Esophagus muscularis mucosa (tissue), 4 donors: ENCODE data around the gene PACRGL. TPM values are rescaled to one million over a fixed set of nuclear protein-coding genes. Genes with fewer than 3 reads are reported as not detected.

ENCODE experiments used
- DNase-seq: peaks from one replicate; pipeline ENCODE4 v3.0.0-alpha.2; 2017; ENCODE audit errors: extremely low spot score
- H3K27ac ChIP-seq, 4 donors: fragments of 200-600 bp; sonication (generic); replicated peaks in 1 of 4; 1 replicate in 3 of 4; 2 replicates in 1 of 4; pipeline ENCODE4 v1.5.1; 2016 to 2019; ENCODE audit warnings: mild to moderate bottlenecking in 1 of 4
- H3K27me3 ChIP-seq, 4 donors: fragments of 200-600 bp; sonication (generic); one replicate each; pipeline versions ENCODE4 v1.5.1 to v1.6.0; 2016 to 2019
- H3K36me3 ChIP-seq, 4 donors: fragments of 200-600 bp; sonication (generic); one replicate each; pipeline ENCODE4 v1.5.1; 2016 to 2019
- H3K4me1 ChIP-seq, 4 donors: fragments of 200-600 bp; sonication (generic); one replicate each; pipeline ENCODE4 v1.5.1; 2016 to 2019
- H3K4me3 ChIP-seq, 4 donors: fragments of 200-600 bp; sonication (generic); 1 replicate in 2 of 4; 2 replicates in 2 of 4; pipeline ENCODE4 v1.5.1; 2016 to 2019; ENCODE audit warnings: mild to moderate bottlenecking in 4 of 4, moderate library complexity in 1 of 4
- H3K9me3 ChIP-seq, 4 donors: fragments of 200-600 bp; sonication (generic); 1 replicate in 3 of 4; 2 replicates in 1 of 4; pipeline ENCODE4 v1.5.1; 2016 to 2019
- EP300 ChIP-seq: sonication (generic); formaldehyde crosslinking; IDR thresholded peaks from one replicate; pipeline ENCODE4 v1.6.1; 2017; ENCODE audit warnings: antibody characterized with exemption
- POLR2A ChIP-seq: fragments of 450-650 bp; IDR thresholded peaks from one replicate; pipeline ENCODE4 v1.6.1; 2017; ENCODE audit warnings: antibody characterized with exemption, moderate library complexity, mild to moderate bottlenecking, low read depth
- POLR2AphosphoS5 ChIP-seq, 2 donors: sonication (generic); formaldehyde crosslinking; IDR thresholded peaks; one replicate each; pipeline ENCODE4 v1.6.1; 2017; ENCODE audit warnings: antibody characterized with exemption in 2 of 2
- WGBS: methylation state at CpG from one replicate; pipeline ENCODE4 v1.1.5; 2018; 5-methylcytosine and 5-hydroxymethylcytosine counted together
- intact Hi-C: fragments of 100-400 bp; cut with DNase I; formaldehyde crosslinking; loops from one replicate; pipeline ENCODE4 v1.15.1; 2023
- total RNA-seq, 4 donors: library from RNA; depleted of rRNA; stranded (reverse); fragments of >200 nt; gene quantifications; one replicate each; pipeline versions ENCODE4 v1.1.0 to v1.2.1, GENCODE V29; 2016
- TF ChIP-seq, protein P1 (sequence below), 3 experiments: fragments of 200-600 bp in 2 of 3; fragments of 450-650 bp in 1 of 3; sonication (generic) in 2 of 3; IDR thresholded peaks; one replicate each; pipeline ENCODE4 v1.5.1; 2017 to 2019; ENCODE audit warnings: antibody characterized with exemption in 3 of 3, mild to moderate bottlenecking in 2 of 3, moderate library complexity in 1 of 3

Gene PACRGL
- total RNA-seq, 4 donors from 2014 or later: 22.1 to 28.8 (median 25.5) TPM

DNA sequence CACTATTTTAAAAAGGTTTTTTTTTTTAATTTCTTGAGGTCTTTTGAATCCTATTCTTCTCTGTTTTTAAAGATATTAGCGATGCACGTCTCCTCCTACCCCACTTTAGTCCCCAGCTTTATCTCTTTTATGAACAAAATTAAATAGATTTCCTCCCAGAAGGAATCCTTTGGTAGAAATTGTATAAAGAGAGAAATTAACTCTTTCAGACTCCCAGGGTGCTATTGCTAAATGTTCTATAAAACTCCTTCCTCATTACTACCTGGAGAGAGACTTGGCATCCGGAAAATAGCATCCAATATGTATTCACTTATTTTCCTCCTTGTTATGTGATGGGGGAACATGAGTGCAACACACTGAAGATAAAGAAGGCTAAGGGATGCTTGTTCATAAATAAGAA lies 16.5 kb upstream of the PACRGL start:
- no peak for TF ChIP-seq POLR2AphosphoS5 (IDR thresholded peaks at IDR 0.05)
- TF ChIP-seq POLR2A: no peak
- no peak for TF ChIP-seq EP300
- TF ChIP-seq, protein P1, sequence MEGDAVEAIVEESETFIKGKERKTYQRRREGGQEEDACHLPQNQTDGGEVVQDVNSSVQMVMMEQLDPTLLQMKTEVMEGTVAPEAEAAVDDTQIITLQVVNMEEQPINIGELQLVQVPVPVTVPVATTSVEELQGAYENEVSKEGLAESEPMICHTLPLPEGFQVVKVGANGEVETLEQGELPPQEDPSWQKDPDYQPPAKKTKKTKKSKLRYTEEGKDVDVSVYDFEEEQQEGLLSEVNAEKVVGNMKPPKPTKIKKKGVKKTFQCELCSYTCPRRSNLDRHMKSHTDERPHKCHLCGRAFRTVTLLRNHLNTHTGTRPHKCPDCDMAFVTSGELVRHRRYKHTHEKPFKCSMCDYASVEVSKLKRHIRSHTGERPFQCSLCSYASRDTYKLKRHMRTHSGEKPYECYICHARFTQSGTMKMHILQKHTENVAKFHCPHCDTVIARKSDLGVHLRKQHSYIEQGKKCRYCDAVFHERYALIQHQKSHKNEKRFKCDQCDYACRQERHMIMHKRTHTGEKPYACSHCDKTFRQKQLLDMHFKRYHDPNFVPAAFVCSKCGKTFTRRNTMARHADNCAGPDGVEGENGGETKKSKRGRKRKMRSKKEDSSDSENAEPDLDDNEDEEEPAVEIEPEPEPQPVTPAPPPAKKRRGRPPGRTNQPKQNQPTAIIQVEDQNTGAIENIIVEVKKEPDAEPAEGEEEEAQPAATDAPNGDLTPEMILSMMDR (IDR thresholded peaks at IDR 0.05): no peak
- no peak overlapping the region for H3K27ac ChIP-seq
- 86% methylated on average over 3 of the region's 3 CpGs for WGBS
- no peaks in the 10 kb centered on the region for H3K27me3 ChIP-seq
- intact Hi-C loops: loop anchor here (5.0 to 10.0 kb wide), 2 partner anchors 139 to 1461 kb away; no protein-coding TSS in a partner anchor
- DNase-seq: no peak
- H3K4me3 ChIP-seq: no peak overlapping the region
- H3K4me1 ChIP-seq: peaks cover 0 to 33% (median 26%) of the 10 kb centered on the region in 4 donors
- no peaks in the 10 kb centered on the region for H3K36me3 ChIP-seq
- H3K9me3 ChIP-seq: no peaks in the 10 kb centered on the region

GRCh38 chr4:20684852-20685763 lies 15.2 kb upstream of the PACRGL start:
- no peaks in the 10 kb centered on the region for H3K36me3 ChIP-seq
- no peaks in the 10 kb centered on the region for H3K27me3 ChIP-seq
- no peak for DNase-seq
- no peaks in the 10 kb centered on the region for H3K9me3 ChIP-seq
- peaks cover 0 to 30% (median 25%) of the 10 kb centered on the region in 4 donors for H3K4me1 ChIP-seq
- intact Hi-C loops: loop anchor here (5.0 to 10.0 kb wide), 3 partner anchors 140 to 1463 kb away; no protein-coding TSS in a partner anchor
- H3K27ac ChIP-seq: no peak overlapping the region
- TF ChIP-seq POLR2A: no peak
- TF ChIP-seq, protein P1 (IDR thresholded peaks at IDR 0.05): peak; percentile 54 to 67 (median 65)
- WGBS: 34% methylated on average over 6 of the region's 6 CpGs
- no peak overlapping the region for H3K4me3 ChIP-seq

DNA sequence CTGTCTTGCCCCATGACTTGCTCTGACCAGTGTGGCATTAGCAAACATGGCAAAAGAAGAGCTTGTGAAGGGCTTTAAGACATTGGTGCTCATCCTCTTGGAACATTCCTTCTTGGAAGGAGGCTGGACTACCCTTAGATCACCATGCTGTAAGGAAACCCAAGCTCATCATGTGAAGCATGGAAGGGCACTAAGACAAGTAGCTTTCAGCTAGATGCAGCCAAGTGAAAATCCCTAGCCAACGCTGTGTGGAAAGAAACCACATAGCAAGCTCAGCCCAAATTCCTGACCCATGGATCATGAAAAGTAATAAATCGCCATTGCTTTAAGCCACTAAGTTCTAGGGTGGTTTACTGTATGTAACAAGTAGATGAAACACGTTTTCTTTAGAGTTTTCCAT lies 12.4 kb upstream of the PACRGL start:
- no peaks in the 10 kb centered on the region for H3K27me3 ChIP-seq
- no peaks in the 10 kb centered on the region for H3K36me3 ChIP-seq
- no peak overlapping the region for H3K27ac ChIP-seq
- no peaks in the 10 kb centered on the region for H3K9me3 ChIP-seq
- WGBS: 58% methylated on average over 3 of the region's 3 CpGs
- peaks cover 0 to 13% (median 6%) of the 10 kb centered on the region in 4 donors for H3K4me1 ChIP-seq
- TF ChIP-seq, protein P1 (IDR thresholded peaks at IDR 0.05): no peak
- TF ChIP-seq POLR2A (no peak), EP300 (no peak), POLR2AphosphoS5 (IDR thresholded peaks at IDR 0.05) (no peak)
- no peak for DNase-seq
- no peak overlapping the region for H3K4me3 ChIP-seq
- intact Hi-C loops: loop anchor here (5.0 to 10.0 kb wide), 2 partner anchors 143 to 266 kb away; no protein-coding TSS in a partner anchor

GRCh38 chr4:20696815-20697214 lies 3.4 kb upstream of the PACRGL start:
- DNase-seq: no peak
- no peaks in the 10 kb centered on the region for H3K36me3 ChIP-seq
- 91% methylated on average over 1 of the region's 1 CpG for WGBS
- no peak overlapping the region for H3K4me3 ChIP-seq
- no peak for TF ChIP-seq EP300
- TF ChIP-seq POLR2AphosphoS5 (IDR thresholded peaks at IDR 0.05): no peak
- no peak for TF ChIP-seq POLR2A
- TF ChIP-seq, protein P1 (IDR thresholded peaks at IDR 0.05): no peak
- no peak overlapping the region for H3K27ac ChIP-seq
- intact Hi-C loops: no loop called here
- H3K4me1 ChIP-seq: peaks cover 20 to 25% (median 23%) of the 10 kb centered on the region in 4 donors
- no peaks in the 10 kb centered on the region for H3K27me3 ChIP-seq
- H3K9me3 ChIP-seq: no peaks in the 10 kb centered on the region
